HCT116 (cell line): Measurements from ENCODE around the gene C1orf141. TPM values are rescaled to one million over a fixed set of nuclear protein-coding genes. Genes with fewer than 3 reads are reported as not detected.

ENCODE experiments used
- ATAC-seq: fragments of 200-7000 bp; cut with Tn5 transposase; 2 replicates; pipeline ENCODE4 v1.9.1; 2020; ENCODE audit warnings: mild to moderate bottlenecking, moderate library complexity
- BruUV-seq: library from RNA; stranded (reverse); fragments of 400-500 nt; replicated peaks from 2 replicates; lab custom pipeline; 2021; lab: Mats Ljungman, UMichigan
- CTCF ChIA-PET: fragments of 300-600 bp; sonication (Branson Sonifier 250); formaldehyde crosslinking; loops from one replicate; lab custom pipeline; 2021; ENCODE audit warnings: antibody characterized with exemption; lab: Charles Lee
- POLR2A ChIA-PET: fragments of 300-600, 350-600 bp; sonication (Branson Sonifier 250); formaldehyde crosslinking; loops from one replicate; lab custom pipeline; 2021; ENCODE audit warnings: antibody characterized with exemption; lab: Charles Lee
- RAD21 ChIA-PET, 2 experiments: fragments of 300-600 bp; sonication (Branson Sonifier 250); formaldehyde crosslinking; loops; one replicate each; lab custom pipeline; 2023; ENCODE audit warnings: low total read pairs in 2 of 2; ENCODE audit not compliant: uncharacterized antibody in 2 of 2, unreplicated experiment in 2 of 2, low non-redundant PET in 1 of 2; lab: Charles Lee
- DNase-seq: peaks from one replicate; pipeline ENCODE4 v3.0.0-alpha.2; 2010; ENCODE audit warnings: low read depth, low spot score
- H2AFZ ChIP-seq: fragments of 200-600 bp; shearing (Covaris generic), sonication (generic); 2 replicates; pipeline ENCODE4 v1.6.1; 2017; ENCODE audit warnings: low read depth, mixed run types, mixed read lengths, antibody characterized with exemption, low read length; ENCODE audit not compliant: poor library complexity, severe bottlenecking
- H3K27ac ChIP-seq: 2 replicates; pipeline ENCODE4 v1.5.1; 2012; ENCODE audit warnings: low read depth, low read length
- H3K27me3 ChIP-seq: fragments of 200-600 bp; sonication (generic); 2 replicates; pipeline ENCODE4 v1.6.1; 2016; ENCODE audit warnings: mixed run types, low read length, mixed read lengths; ENCODE audit not compliant: insufficient read depth
- H3K36me3 ChIP-seq, 2 experiments: fragments of 200-500 bp in 1 of 2; fragments of 200-600 bp in 1 of 2; sonication (Bioruptor generic) in 1 of 2; sonication (generic) in 1 of 2; 2 replicates each; pipeline versions ENCODE4 v1.5.1 to v1.6.1; 2014 to 2016; ENCODE audit warnings: low read length in 2 of 2, inconsistent platforms in 1 of 2, mixed read lengths in 1 of 2, mixed run types in 1 of 2; ENCODE audit not compliant: insufficient read depth in 2 of 2, control insufficient read depth in 1 of 2
- H3K4me1 ChIP-seq, 2 experiments: fragments of 200-600 bp in 1 of 2; sonication (generic) in 1 of 2; 2 replicates each; pipeline versions ENCODE4 v1.5.1 to v1.6.1; 2012 to 2017; ENCODE audit warnings: low read length in 2 of 2, inconsistent platforms in 1 of 2, mild to moderate bottlenecking in 1 of 2, mixed read lengths in 1 of 2, mixed run types in 1 of 2, moderate library complexity in 1 of 2; ENCODE audit not compliant: insufficient read depth in 2 of 2, control insufficient read depth in 1 of 2
- H3K4me2 ChIP-seq: fragments of 200-600 bp; sonication (generic); 2 replicates; pipeline ENCODE4 v1.6.1; 2017; ENCODE audit warnings: mixed run types, low read length, mixed read lengths
- H3K4me3 ChIP-seq, 2 experiments: fragments of 200-600 bp in 1 of 2; sonication (generic) in 1 of 2; replicated peaks in 1 of 2; 2 replicates each; pipeline ENCODE4 v1.5.1; 2011 to 2016; ENCODE audit warnings: low read length in 2 of 2, control low read depth in 1 of 2, low read depth in 1 of 2, mild to moderate bottlenecking in 1 of 2, mixed read lengths in 1 of 2, mixed run types in 1 of 2
- H3K79me2 ChIP-seq: fragments of 200-600 bp; sonication (generic); 2 replicates; pipeline ENCODE4 v1.6.1; 2017; ENCODE audit warnings: mild to moderate bottlenecking, mixed run types, low read length, moderate library complexity, mixed read lengths; ENCODE audit not compliant: insufficient read depth
- H3K9ac ChIP-seq: fragments of 200-600 bp; sonication (generic); 2 replicates; pipeline ENCODE4 v1.6.1; 2016; ENCODE audit warnings: low read length, mixed read lengths
- H3K9me2 ChIP-seq: fragments of 200-600 bp; sonication (generic), shearing (Covaris generic); 2 replicates; pipeline ENCODE4 v1.6.1; 2017; ENCODE audit warnings: mixed run types, mild to moderate bottlenecking, moderate library complexity; ENCODE audit not compliant: insufficient read depth
- H3K9me3 ChIP-seq, 2 experiments: fragments of 200-500 bp in 1 of 2; fragments of 200-600 bp in 1 of 2; sonication (Bioruptor generic) in 1 of 2; sonication (generic) in 1 of 2; 2 replicates each; pipeline ENCODE4 v1.6.1; 2014 to 2017; ENCODE audit warnings: low read length in 2 of 2, mixed read lengths in 2 of 2, inconsistent platforms in 1 of 2, low read depth in 1 of 2, mild to moderate bottlenecking in 1 of 2, mixed run types in 1 of 2, moderate library complexity in 1 of 2; ENCODE audit not compliant: control insufficient read depth in 1 of 2, insufficient read depth in 1 of 2
- H4K20me1 ChIP-seq: fragments of 200-600 bp; sonication (generic), shearing (Covaris generic); 2 replicates; pipeline ENCODE4 v1.6.1; 2017; ENCODE audit warnings: mixed run types, mild to moderate bottlenecking, moderate library complexity; ENCODE audit not compliant: insufficient read depth
- CEBPB ChIP-seq: IDR thresholded peaks from 2 replicates; pipeline ENCODE4 v1.6.1; 2012; ENCODE audit warnings: low read depth
- EGR1 ChIP-seq: IDR thresholded peaks from 2 replicates; pipeline ENCODE4 v1.6.1; 2012; ENCODE audit warnings: low read depth
- EZH2phosphoT487 ChIP-seq: fragments of 200-600 bp; IDR thresholded peaks from 2 replicates; pipeline ENCODE4 v1.6.1; 2018; ENCODE audit warnings: antibody characterized with exemption, borderline replicate concordance
- JUND ChIP-seq: IDR thresholded peaks from 2 replicates; pipeline ENCODE4 v1.6.1; 2012
- MAX ChIP-seq: IDR thresholded peaks from 2 replicates; pipeline ENCODE4 v1.6.1; 2012
- POLR2AphosphoS5 ChIP-seq: IDR thresholded peaks from 2 replicates; pipeline ENCODE4 v1.6.1; 2011; ENCODE audit warnings: mild to moderate bottlenecking, low read depth, low read length, moderate library complexity
- RAD21 ChIP-seq: IDR thresholded peaks from 2 replicates; pipeline ENCODE4 v1.6.1; 2012; ENCODE audit warnings: low read depth, mild to moderate bottlenecking
- SIN3A ChIP-seq: IDR thresholded peaks from 2 replicates; pipeline ENCODE4 v1.6.1; 2012; ENCODE audit warnings: low read depth
- YY1 ChIP-seq: IDR thresholded peaks from 2 replicates; pipeline ENCODE4 v1.6.1; 2011; ENCODE audit warnings: low read length, low read depth, moderate library complexity, mild to moderate bottlenecking; ENCODE audit not compliant: insufficient replicate concordance; ENCODE audit errors: extremely low read depth
- ZBTB33 ChIP-seq: IDR thresholded peaks from 2 replicates; pipeline ENCODE4 v1.6.1; 2011; ENCODE audit warnings: mild to moderate bottlenecking, low read length, moderate library complexity; ENCODE audit not compliant: insufficient replicate concordance; ENCODE audit errors: extremely low read depth
- ZFX ChIP-seq: fragments of 450-650 bp; IDR thresholded peaks from 2 replicates; pipeline ENCODE4 v1.6.1; 2017
- intact Hi-C: fragments of 100-400 bp; cut with micrococcal nuclease; formaldehyde crosslinking; loops from 2 replicates; pipeline ENCODE4 v1.10.0; 2022
- total RNA-seq: library from RNA; stranded (reverse); gene quantifications from one replicate; pipeline ENCODE4 v1.2.1, GENCODE V29; 2021; ENCODE audit not compliant: unreplicated experiment

Gene C1orf141
- total RNA-seq, 1 experiment from 2014 or later: not detected

- TF ChIP-seq EZH2phosphoT487 (no peak), POLR2AphosphoS5 (no peak), SIN3A (no peak), MAX (no peak), JUND (no peak), EGR1 (no peak), RAD21 (no peak), ZBTB33 (no peak), ZFX (no peak), CEBPB (no peak), YY1 (no peak)
- H3K9me2 ChIP-seq: no peaks in the 10 kb centered on the region
- H2AFZ ChIP-seq: no peak overlapping the region
- no TSS peak for BruUV-seq
- H3K9ac ChIP-seq: no peak overlapping the region
- ATAC-seq (no peak), DNase-seq (no peak)
- no peaks in the 10 kb centered on the region for H3K9me3 ChIP-seq
- ChIA-PET RAD21 (no interaction called here), CTCF (no interaction called here), POLR2A (no interaction called here)
- no peak overlapping the region for H3K27ac ChIP-seq
- H3K27me3 ChIP-seq: no peaks in the 10 kb centered on the region
- no peaks in the 10 kb centered on the region for H3K79me2 ChIP-seq
- H4K20me1 ChIP-seq: no peaks in the 10 kb centered on the region
- H3K4me2 ChIP-seq: no peak overlapping the region
- H3K4me1 ChIP-seq: no peaks in the 10 kb centered on the region
- H3K4me3 ChIP-seq: no peak overlapping the region
- intact Hi-C loops: no loop called here
- no peaks in the 10 kb centered on the region for H3K36me3 ChIP-seq
Observed at GRCh38 chr1:67118646-67119045, 16.1 kb downstream of the C1orf141 start.
